Raji (cell line): ENCODE measurements around the gene AP3B1.

Experiments
- POLR2A ChIP-seq: IDR thresholded peaks from 2 replicates; pipeline ENCODE4 v1.6.1; 2011; ENCODE audit warnings: low read depth, low read length, control low read depth; ENCODE audit not compliant: insufficient read depth

AP3B1 gene

GRCh38 chr5:77987331-77987730 is 307.2 kb downstream of the AP3B1 start:
- no peak for TF ChIP-seq POLR2A

GRCh38 chr5:77986261-77986660 is 308.2 kb downstream of the AP3B1 start:
- no peak for TF ChIP-seq POLR2A

GRCh38 chr5:77985247-77985646 is 309.3 kb downstream of the AP3B1 start:
- TF ChIP-seq POLR2A: no peak

- TF ChIP-seq POLR2A: no peak
Measured at GRCh38 chr5:77984587-77984986, 309.9 kb downstream of the AP3B1 start.

- TF ChIP-seq POLR2A: no peak
Measured at GRCh38 chr5:77983482-77984199, 310.9 kb downstream of the AP3B1 start.

GRCh38 chr5:77981820-77982219 is 312.7 kb downstream of the AP3B1 start:
- TF ChIP-seq POLR2A: no peak

- TF ChIP-seq POLR2A: no peak
Measured at GRCh38 chr5:77974576-77974975, 319.9 kb downstream of the AP3B1 start.

- no peak for TF ChIP-seq POLR2A
Measured at GRCh38 chr5:77973253-77973609, 321.3 kb downstream of the AP3B1 start.

- TF ChIP-seq POLR2A: no peak
Measured at GRCh38 chr5:77972469-77973252, 321.8 kb downstream of the AP3B1 start.

GRCh38 chr5:77971776-77972468 is 322.6 kb downstream of the AP3B1 start:
- no peak for TF ChIP-seq POLR2A

GRCh38 chr5:77970891-77971290 is 323.6 kb downstream of the AP3B1 start:
- TF ChIP-seq POLR2A: no peak

- TF ChIP-seq POLR2A: no peak
Measured at GRCh38 chr5:77963795-77964194, 330.7 kb downstream of the AP3B1 start.

- TF ChIP-seq POLR2A: no peak
Measured at GRCh38 chr5:77960863-77961396, 333.6 kb downstream of the AP3B1 start.

GRCh38 chr5:77960305-77960704 is 334.2 kb downstream of the AP3B1 start:
- TF ChIP-seq POLR2A: no peak

- TF ChIP-seq POLR2A: no peak
Measured at GRCh38 chr5:77958642-77959330, 335.7 kb downstream of the AP3B1 start.
